HG03460 (cell line): ENCODE data around the gene APBA1.

Experiments
- ATAC-seq: cut with Tn5 transposase; IDR thresholded peaks from one replicate; pipeline ENCODE4 v1.9.1; 2021; ENCODE audit not compliant: unreplicated experiment

APBA1 gene

DNA sequence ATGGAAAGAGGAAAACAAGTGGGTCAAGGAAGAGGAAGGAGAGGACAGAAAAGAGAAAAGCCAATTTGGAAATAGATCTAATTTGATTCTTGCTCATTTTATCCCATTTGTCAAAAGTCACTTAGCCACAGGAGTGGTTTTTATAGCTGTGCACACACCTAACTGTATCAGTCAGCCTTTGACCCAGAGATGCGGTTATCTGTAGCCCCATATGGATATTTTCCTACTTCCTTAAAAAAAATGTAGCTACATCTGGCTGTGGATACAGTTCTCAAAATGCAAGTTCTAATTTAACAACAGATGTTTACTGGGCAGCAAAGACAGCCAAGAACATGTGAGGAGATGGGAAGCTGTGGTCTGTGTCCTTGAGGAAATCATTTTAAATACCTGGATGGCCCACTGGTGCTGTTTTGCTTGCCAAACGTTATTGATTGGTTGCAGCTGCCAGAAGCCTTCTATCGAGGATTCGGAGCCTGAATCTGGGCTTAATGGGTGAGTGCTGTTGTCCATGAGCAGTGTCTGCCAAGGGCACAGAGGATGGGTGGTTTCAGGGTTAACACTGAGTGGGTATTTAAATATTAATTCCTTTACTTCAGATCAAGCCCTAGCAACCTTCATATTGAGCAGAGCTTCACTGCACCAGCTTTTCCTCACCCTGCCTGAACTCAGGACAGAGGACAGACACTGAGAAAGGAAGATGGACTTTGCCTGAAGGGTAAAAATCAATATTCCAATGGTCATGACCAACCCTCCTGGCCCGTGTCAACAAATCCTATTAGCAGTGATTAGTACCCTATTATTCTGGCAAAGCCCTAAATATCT, 92.2 kb downstream of the APBA1 start:
- ATAC-seq: no peak

DNA sequence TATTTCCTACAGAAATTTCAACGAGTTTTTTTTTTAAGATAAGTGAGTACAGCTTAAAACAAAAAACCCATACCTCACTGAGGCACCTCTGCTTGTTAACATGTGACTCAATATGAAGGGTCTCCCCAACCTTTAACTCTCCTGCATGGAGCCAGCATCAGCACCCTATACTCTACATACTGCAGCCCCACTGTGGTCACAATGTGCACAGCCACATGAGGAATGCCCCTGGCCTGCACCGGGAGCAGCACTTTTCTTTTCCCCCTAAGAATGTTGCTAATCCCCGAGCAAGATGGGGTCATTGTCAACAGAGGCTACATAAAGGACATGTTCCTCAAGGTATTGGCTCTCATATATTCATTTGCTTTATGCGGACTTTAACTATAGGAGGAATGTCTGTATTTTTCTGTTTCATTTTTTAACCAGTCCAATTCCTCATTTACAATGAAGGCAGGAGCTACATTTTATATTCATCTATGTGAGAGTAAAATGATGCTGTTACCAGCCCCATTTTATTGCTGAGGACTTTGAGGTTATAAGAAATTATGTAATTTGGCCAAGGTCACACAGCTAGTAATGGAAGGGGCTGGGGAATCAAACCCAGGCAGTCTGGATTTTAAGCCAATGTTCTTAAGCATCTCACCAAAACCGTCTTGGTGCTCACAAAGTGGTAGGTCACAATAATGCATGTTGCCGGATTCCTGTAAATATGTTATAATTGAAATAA, 93.0 kb downstream of the APBA1 start:
- no peak for ATAC-seq

DNA sequence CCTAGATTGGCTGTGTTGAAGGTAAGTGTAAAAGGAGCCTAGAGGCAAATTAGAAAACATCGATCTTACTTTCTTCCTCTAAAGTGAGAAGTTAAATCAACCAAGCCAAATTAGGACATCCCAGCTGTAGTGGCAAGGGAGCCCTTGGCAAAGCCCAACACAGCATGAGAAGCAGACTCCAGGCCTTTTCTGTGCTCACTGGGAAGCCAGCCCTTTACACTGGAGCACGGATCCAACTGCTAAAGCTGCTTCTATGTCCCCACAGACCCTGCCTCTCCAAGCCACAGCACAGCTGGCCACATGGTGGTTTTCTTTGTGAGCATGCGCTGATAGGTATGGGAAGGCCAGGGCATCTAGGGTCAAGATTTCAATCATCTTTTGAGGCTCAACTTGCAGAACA, 94.1 kb downstream of the APBA1 start:
- no peak for ATAC-seq

DNA sequence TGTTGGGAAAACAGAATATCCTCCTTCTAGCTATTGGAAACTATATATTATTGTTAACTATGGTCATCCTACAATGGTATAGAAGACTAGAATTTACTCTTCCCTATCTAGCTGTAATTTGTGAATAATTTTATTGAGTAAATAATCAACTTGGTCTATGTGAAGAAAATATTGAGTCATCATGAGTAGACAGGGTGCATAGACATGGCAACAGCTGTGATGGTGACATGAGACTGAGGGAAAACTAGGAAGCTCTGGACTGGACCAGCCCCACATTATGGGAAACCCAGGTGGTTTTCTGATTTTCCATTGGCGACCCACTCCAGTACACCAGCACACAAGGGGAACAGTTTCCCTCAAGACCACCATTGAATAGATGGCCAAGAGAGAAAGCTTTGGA, 95.0 kb downstream of the APBA1 start:
- ATAC-seq: no peak

DNA sequence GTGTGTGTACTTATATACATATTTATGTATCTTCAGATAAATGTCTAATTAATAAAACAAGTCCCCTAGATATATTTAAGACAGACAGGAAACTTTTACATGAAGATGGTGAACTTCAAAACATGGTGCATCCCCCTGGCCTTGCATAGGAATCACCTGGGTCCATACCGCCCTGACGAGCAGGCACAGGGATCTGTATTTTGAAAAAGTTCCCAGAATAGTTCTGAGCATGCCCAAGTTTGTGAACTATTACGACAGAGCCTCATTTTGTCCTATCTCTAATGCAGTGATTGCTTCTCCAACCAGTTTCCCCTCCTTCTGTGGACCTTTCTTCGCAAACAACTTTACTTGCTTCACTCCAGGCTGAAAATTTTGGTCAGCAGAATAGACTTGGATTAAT, 98.1 kb downstream of the APBA1 start:
- ATAC-seq: no peak

DNA sequence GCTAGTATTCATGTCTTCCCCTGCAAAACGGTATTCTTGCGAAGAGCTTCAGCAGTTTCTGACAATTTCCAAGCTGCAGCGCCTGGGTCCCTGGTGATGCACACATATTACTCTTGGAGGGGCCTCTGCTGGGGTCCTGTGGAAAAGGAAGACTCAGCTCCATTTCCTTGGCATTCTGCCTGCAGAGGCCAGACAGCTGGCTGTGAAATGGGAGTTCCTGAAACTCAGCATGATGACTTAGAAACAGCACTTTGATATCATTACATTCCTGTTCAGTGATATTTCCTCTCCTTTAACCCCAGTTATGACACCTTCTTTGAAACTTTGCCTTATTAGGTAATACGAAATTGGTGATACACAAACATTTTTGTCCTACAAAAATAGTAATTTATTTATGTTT, 98.5 kb downstream of the APBA1 start:
- ATAC-seq: no peak

DNA sequence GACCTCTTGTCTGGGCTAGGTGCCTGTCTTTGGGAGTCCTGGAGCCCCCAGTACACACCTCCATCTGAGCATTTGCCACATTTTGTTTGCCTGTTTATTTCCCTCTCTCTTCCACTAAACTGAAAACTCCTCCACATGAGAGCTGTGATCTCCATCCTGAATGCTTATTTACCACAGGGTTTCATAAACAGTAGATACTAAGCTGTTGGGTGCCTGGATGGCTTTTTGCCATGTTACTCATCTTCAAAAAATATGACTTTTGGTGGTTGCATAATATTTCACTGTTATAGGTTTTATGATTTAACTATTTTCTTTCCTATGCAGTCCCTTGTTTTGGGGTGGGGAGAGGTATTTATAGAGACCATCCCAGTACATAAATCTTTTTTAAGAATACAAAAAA, 99.6 kb downstream of the APBA1 start:
- ATAC-seq: no peak

DNA sequence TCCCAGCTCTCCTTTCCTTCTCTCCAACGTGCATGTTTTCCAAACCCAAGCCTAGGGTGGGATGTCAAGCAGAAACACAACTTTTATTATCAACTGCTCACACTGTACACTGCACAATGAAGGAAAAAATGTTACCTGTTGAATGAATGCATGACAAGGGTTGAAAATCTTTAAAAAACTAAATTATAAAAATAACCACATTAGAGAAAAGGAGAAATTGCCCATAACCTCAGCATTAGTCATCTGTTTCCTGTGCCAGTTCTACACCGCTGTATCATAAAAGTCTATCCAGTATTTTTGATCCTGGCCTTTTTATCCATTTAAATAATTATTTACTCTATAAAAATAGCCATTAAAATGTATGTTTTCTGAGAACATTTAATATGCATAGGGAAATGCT, 101.1 kb downstream of the APBA1 start:
- no peak for ATAC-seq

DNA sequence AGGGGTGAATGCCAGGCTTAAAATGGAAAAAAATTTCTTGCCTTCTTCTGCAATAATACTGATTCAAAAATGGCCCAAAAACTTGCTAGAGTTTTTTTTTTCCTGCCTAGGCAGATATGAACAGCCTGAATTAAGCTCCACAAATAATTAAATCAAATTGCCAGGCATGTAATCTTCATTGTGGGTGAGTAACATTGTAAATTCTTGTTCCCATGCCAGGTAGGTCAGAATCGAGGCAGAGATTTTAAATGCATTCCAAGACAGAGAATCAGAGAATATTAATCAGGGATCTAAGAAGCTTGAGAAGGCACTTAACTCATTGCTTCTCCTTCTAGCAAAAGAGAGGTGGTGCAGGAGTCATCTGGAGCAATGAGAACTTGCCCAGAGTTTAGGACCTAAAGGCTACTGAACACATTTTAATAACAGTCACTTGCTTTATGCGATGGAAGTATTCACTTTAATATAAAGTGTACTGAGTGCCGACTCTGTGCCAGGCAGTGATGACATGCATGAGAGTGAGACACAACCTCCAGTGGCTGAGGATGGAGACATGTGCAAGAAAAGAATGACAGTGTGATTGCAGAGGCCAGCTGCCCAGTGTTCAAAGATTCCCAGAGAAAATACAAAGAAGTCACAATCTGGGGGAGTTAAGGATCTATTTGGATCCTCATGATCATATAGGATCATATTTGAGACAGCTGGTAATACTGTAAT, 102.3 kb downstream of the APBA1 start:
- no peak for ATAC-seq

DNA sequence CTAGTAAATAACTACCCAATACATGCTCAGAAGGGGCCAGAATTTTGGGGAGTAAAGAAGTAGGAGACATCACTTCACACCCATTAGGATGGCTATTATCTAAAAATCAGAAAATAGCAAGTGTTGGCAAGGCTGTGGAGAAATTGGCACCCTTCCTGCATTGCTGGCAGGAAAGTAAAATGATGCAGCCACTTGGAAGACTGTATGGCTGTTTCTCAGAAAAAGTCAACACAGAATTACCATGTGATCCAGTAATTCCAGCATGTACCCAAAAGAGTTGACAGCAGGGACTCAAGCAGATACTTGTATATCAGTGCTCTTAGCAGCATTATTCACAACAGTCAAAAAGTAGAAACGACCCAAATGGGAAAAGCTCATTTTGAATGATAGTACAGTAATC, 107.6 kb downstream of the APBA1 start:
- ATAC-seq: no peak

DNA sequence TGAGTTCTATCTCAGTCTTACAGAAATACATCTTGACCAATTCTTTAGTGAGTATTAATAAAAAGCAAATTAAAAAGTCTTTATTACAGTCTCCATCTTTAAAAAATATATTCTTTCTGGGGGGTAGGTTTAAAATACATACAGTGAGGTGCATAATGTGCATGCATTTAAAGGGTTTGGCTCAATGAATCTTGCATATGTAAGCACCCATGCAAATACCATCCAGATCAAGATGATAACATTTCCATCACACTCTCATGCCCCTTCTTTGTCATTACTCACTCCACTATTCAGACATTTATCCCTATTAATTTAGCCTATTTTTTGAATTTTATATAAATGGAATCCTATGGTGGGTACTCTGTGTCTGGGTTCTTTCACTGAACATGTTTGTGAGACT, 113.0 kb downstream of the APBA1 start:
- no peak for ATAC-seq

DNA sequence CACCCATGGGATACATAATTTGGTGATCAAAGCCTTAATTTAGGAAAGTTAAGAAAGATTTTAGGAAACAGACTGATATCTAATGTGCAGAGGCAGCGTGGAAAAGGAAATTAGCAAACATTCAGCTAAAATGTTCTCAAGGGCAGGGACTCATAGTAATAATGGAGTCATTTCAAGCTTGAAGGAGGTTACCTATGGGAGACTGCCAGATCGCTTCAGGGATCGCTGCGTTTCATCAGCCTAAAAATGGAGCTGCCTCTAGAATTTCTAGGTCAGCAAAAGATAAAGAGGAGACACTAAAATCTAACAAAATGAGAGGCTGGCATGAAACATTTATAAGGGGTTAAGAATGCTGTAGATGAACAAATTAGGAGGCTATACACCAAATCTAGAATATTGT, 115.5 kb downstream of the APBA1 start:
- ATAC-seq: no peak

DNA sequence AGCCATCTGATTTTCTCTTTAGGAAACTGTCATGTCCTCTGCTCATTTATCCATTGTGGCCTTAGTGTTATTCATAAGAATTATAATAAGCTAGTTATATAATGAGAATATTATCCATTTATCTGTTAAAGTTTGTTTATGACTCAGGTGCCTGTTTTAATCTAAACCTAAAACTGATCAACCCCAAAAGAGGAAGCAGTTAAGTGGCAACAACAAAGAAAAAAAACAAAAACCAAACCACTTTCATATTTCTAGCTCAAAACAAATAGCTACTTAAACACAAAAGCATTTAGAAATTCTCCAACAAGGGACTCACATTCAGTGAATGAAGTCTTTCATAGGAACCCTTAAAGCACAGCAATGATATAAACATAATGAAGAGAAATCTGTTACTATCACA, 116.4 kb downstream of the APBA1 start:
- ATAC-seq: no peak

DNA sequence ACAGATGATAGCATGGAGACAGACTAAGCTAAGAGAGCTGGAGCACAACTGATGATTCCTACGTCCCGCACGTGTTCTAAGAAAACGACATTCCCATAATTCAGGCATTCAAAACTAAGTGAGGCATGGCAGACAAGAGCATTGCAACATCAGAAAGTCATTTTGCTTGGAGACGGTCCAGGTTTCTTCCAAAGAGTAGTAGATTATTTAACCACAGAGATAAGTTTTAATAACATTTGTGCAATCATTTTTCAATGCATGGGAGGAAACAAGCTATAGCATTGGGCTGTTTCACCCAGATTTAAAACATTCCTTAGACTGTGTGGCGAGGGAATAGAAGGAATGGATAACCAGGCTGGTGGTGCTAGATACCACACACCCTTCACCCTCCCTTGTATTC, 117.2 kb downstream of the APBA1 start:
- no peak for ATAC-seq

DNA sequence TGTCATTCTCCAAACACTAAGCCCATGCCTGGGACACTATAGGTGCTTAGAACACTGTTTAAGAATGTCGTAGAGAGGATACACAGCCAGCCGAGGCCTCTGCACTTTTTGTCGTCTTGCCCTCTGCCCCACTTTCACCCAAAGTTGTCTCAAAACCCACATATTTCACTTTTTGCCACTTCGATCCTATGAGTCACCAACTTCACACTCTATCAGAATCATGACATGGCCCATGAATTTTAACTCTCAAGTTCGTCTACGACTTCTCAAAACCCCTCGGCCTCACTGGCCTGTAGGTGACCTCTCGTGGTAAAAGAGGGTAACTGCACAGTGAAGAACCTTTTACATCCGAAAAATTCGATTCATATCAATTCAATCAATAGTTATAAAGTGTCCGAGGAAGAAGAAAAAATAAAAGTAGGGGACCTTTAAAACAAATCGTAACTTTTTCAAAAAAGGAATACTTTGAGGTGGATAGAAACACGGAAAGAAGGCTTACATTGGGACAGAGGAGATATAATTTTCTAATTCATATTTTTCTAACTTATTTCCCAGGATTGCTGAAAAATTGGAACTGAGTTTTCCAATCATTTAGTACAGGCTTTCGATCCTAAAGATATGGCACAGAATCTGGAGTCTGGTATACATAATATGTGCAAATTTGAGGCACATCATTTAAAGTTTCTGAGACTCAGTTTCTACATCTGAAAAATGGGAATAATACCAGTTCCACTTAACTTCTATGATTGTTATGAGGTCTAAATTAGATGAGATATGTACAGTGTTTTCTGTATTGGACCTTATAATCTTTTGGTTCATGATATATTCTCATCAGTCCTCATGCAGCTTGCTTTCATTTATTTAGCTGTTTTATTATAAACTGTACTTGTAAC, 122.6 kb downstream of the APBA1 start:
- ATAC-seq: peak; percentile 70

DNA sequence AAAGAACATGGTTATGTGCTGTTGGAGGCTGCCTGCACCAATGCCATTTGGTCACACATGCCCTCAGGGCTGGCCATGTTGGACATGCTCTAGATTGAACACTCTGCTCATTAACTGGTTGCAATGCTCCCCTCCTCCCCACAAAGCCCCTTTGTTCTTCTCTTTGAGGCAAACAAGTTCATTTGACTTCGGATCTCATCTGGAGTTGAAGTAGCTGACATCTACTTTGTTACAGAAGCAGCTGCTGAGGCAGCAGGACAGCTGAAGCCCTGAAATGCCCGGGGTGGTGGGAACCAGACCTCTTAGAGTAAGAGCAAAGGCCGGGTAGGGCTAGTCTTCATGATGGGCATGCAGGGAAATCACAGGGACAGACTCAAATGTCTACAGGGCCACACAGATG, 123.5 kb downstream of the APBA1 start:
- ATAC-seq: no peak

DNA sequence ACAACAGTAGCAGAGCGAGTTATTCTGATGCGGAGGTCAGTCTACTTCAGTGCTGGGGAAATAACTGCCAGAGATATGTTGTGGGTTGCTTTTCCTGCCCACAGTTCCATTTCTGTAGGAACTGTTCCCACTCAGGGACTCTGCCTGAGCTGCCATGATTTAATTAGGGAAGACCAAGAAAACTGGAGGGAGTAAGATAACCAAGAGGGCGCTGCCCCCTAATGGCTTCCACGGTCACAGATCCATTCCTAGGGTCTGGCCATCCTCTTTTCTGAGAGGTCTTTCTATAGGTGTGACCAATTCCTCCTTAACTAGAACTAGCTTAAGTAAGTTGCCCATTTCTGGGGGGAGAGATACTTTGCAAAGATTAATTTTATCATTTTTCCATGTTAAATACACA, 125.9 kb downstream of the APBA1 start:
- no peak for ATAC-seq

DNA sequence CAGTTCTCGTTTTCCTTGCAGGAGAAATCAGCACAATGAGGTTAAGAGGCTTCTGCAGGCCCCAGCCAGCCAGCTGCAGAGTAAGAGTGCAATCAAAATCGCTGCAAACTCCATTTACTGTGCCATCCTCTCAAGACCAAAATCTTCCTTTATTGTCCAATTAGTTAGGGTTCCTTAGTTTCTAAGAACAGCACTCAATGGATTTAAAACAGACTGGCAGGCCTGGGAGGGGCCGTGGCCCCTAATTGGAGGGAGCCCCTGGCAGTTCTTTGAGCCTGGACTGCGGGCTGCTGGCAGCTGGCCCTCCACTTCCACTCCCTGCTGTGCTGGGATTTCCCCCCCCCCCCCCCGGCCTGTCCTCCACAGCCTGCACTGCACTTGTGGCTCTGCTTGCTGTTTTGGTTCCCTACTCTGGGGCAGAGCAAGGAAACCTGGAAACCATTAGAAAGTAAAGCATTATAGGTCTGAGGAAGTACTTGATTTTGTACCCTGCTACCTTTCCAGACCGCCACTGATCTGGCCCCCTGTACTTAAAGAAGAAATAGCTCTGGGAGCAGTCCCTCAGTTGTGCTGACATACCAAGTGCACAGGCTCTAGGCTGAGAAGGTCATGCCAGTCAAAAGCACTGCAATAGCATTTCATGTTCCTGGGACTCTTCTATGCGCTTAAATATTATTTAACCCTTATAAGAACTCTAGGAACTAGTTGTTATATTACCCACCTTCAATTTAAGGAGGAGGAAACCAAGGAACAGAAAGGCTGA, 129.0 kb downstream of the APBA1 start:
- ATAC-seq: no peak

DNA sequence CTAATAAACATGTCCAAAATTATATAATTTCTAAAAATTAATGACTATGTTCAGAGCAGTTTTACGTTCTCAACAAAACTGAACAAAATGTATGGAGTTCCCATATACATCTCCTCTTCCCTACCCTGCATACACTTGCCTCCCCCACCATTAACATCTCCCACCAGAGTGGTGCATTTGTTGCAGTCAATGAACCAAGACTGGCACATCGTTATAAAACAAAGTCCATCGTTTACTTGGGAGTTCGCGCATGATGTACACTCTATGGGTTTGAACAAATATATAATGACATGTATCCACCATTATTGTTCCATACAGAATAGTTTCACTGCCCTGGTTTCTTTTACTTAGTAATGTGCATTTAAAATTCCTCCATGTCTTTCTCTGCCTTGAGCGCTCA, 130.1 kb downstream of the APBA1 start:
- no peak for ATAC-seq

DNA sequence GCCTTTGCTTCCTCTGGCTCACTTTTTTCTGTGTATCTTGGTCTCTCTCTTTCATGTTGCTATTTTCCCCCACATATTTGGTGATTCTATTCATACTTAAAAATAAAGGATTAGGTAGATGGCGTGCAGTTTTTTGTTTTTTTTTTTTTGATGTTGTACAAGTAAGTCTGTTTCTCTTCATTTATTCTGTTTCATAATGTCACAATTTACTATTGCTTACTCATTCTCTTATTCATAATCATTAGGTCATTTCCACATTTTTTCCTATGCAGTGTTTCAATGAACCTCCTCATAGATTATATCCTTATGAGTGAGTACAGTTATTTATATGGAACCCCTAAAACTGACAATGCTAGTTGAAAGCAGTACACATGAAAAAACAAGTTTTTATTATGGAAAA, 136.3 kb downstream of the APBA1 start:
- ATAC-seq: no peak
